Transverse colon (tissue), 3 donors: Measurements from ENCODE around the gene ZDHHC14.

Experiments used
- EP300 ChIP-seq: sonication (generic); formaldehyde crosslinking; IDR thresholded peaks from one replicate; pipeline ENCODE4 v1.6.1; 2017; ENCODE audit warnings: antibody characterized with exemption, low read depth
- POLR2A ChIP-seq: fragments of 450-650 bp; IDR thresholded peaks from one replicate; pipeline ENCODE4 v1.6.1; 2016; ENCODE audit warnings: antibody characterized with exemption, mild to moderate bottlenecking, moderate library complexity
- TF ChIP-seq, protein P1 (sequence below), 5 experiments: fragments of 200-600 bp in 3 of 5; fragments of 450-650 bp in 2 of 5; sonication (generic) in 3 of 5; IDR thresholded peaks; 1 replicate in 2 of 5; 2 replicates in 3 of 5; pipeline ENCODE4 v1.5.1; 2016 to 2017; ENCODE audit warnings: antibody characterized with exemption in 5 of 5, inconsistent platforms in 3 of 5, mild to moderate bottlenecking in 2 of 5, moderate library complexity in 1 of 5

DNA sequence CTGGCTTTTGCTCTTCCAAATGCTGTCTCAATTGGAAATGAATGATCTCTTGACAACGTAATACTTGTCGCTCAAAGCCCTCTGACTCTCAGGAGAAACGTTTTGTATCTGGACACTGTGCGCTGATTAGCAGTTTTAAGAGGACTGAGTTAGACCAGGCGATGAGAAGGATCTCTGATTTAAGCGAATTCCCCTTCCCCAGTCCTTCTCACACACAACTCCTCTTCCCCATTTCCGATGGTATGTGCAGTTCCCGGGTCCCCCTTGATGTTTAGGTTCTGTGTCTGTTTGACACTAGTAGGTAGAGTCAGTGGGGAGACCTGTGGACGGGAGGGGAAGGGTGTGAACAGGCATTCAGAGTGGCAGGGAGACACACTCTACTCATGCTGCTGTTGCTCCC, 2.5 kb downstream of the ZDHHC14 start:
- TF ChIP-seq POLR2A (no peak), EP300 (no peak)
- TF ChIP-seq, protein P1, sequence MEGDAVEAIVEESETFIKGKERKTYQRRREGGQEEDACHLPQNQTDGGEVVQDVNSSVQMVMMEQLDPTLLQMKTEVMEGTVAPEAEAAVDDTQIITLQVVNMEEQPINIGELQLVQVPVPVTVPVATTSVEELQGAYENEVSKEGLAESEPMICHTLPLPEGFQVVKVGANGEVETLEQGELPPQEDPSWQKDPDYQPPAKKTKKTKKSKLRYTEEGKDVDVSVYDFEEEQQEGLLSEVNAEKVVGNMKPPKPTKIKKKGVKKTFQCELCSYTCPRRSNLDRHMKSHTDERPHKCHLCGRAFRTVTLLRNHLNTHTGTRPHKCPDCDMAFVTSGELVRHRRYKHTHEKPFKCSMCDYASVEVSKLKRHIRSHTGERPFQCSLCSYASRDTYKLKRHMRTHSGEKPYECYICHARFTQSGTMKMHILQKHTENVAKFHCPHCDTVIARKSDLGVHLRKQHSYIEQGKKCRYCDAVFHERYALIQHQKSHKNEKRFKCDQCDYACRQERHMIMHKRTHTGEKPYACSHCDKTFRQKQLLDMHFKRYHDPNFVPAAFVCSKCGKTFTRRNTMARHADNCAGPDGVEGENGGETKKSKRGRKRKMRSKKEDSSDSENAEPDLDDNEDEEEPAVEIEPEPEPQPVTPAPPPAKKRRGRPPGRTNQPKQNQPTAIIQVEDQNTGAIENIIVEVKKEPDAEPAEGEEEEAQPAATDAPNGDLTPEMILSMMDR (IDR thresholded peaks at IDR 0.05): no peak
